LNCaP clone FGC (cell line): Measurements from ENCODE around the gene MRPS12.

ENCODE experiments used
- DNase-seq: peaks from one replicate; pipeline ENCODE4 v3.0.0-alpha.2; 2011; ENCODE audit warnings: low read depth
- H3K4me3 ChIP-seq: 2 replicates; pipeline ENCODE4 v1.5.1; 2011; ENCODE audit warnings: mild to moderate bottlenecking, low read depth, low read length, control low read depth
- CTCF ChIP-seq: IDR thresholded peaks from 2 replicates; pipeline ENCODE4 v1.5.1; 2012; ENCODE audit warnings: mild to moderate bottlenecking; ENCODE audit not compliant: control insufficient read depth, insufficient read depth; ENCODE audit errors: extremely low read depth

The MRPS12 gene

GRCh38 chr19:38900743-38901190 lies 30.0 kb upstream of the MRPS12 start:
- no peak for DNase-seq
- TF ChIP-seq CTCF = no peak
- H3K4me3 ChIP-seq = peak overlapping the region; percentile 99

GRCh38 chr19:38901683-38902082 lies 29.1 kb upstream of the MRPS12 start:
- H3K4me3 ChIP-seq = no peak overlapping the region
- DNase-seq = no peak
- TF ChIP-seq CTCF = no peak

- TF ChIP-seq CTCF = no peak
- no peak overlapping the region for H3K4me3 ChIP-seq
- no peak for DNase-seq
These were observed 25.9 kb upstream of the MRPS12 start for GRCh38 chr19:38904581-38905539.

- DNase-seq = no peak
- TF ChIP-seq CTCF = no peak
- H3K4me3 ChIP-seq = no peak overlapping the region
These were observed 25.1 kb upstream of the MRPS12 start for GRCh38 chr19:38905620-38906019.

- no peak for TF ChIP-seq CTCF
- no peak for DNase-seq
- H3K4me3 ChIP-seq = no peak overlapping the region
These were observed 23.5 kb upstream of the MRPS12 start for GRCh38 chr19:38907227-38907626.

- H3K4me3 ChIP-seq = no peak overlapping the region
- DNase-seq = no peak
- no peak for TF ChIP-seq CTCF
These were observed 23.1 kb upstream of the MRPS12 start for GRCh38 chr19:38907670-38908069.
